ENCODE data around the gene COL25A1. TPM values are rescaled to one million over a fixed set of nuclear protein-coding genes. Genes with fewer than 3 reads are reported as not detected.

COL25A1 gene
- total and polyA plus RNA-seq, 5 donors = 0.22 to 0.77 (median 0.31) TPM

DNA sequence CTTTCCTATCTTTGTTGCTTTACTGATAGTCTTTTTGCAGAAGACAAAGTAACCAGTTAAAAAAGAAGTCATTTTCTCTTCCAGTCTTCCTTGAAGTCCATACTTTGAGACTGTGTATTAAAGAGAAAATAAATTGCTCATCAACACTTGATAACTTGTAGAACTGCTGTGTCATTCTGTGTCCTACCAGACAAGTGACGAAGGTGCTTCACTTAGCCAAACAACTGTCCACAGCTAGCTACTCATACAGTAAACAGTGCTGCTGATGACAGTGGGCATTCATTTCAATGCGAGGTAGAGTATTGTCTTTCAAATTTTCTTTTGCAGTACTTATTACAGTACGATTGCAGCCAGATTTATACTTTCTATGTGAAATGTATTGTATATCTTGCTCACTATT is 11.5 kb downstream of the COL25A1 start:
- intact Hi-C loops (cut with DNase I) = no loop called here
- Histone ChIP-seq H3K4me3 (ENCODE audit: low read length) (no peak overlapping the region), H3K27me3 (ENCODE audit: control insufficient read depth, insufficient read depth) (no peaks in the 10 kb centered on the region), H3K9me3 (ENCODE audit: control insufficient read depth, low read length) (no peaks in the 10 kb centered on the region), H3K4me1 (ENCODE audit: control insufficient read depth, insufficient read depth, low read length) (no peaks in the 10 kb centered on the region), H3K27ac (ENCODE audit: low read length) (no peak overlapping the region)
- DNase-seq (no peak), ATAC-seq (no peak)
- WGBS = 66% methylated on average over 3 of the region's 3 CpGs

DNA sequence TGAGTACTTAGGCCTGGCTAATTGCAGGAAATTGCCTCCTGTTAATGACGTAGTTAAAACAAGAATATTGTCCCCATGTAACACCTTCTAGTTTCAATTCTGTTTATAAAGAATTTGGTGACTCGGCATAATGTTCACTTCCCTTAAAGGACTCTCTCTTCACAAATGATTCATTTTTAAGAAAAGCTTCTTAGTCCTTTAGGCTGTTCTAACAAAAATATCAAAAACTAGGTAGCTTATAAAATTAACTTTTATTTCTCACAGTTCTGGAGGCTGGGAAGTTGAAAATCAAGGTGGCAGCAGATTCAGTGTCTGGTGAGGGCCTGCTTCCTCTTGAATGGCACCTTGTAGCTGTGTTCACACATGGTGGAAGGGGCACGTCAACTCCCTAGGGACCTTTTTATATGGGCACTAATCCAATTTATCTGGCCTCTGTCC is 23.8 kb downstream of the COL25A1 start:
- H3K9me3 ChIP-seq (ENCODE audit: control insufficient read depth, low read length) = no peaks in the 10 kb centered on the region
- H3K4me3 ChIP-seq (ENCODE audit: low read length) = no peak overlapping the region
- DNase-seq (no peak), ATAC-seq (no peak)
- intact Hi-C loops (cut with DNase I) = no loop called here
- no peaks in the 10 kb centered on the region for H3K27me3 ChIP-seq (ENCODE audit: control insufficient read depth, insufficient read depth)
- no peak overlapping the region for H3K27ac ChIP-seq (ENCODE audit: low read length)
- WGBS = 51% methylated on average over 3 of the region's 3 CpGs
- H3K4me1 ChIP-seq (ENCODE audit: control insufficient read depth, insufficient read depth, low read length) = no peaks in the 10 kb centered on the region

DNA sequence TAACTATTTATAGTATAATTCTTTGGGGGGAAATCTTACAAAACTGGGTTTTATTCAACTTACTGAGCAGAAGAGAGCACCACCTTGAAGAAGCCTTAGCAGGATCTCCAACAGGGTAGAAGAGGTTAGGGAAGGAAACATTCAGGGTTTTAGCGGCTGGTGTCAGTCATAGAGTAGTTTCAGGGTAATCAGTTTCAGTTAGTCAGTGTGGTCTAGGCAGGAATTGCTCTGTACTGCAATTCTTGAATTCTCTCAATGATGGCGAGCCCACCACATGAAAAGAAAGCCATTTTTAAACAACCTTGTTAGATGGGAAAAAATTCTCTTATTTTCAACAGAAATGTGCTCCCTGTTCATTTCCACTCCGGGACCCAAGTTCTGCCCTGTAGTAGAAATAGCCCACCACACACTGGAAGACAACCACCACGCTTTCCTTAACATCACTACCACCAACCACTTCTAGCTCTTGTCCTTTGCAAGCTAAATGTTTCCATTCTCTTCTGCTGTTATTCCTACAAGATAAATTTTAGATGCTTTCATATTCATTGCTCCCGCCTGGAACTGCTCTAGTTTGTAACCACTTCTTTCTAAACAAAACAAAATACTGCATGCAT is 25.9 kb downstream of the COL25A1 start:
- no peak overlapping the region for H3K4me3 ChIP-seq (ENCODE audit: low read length)
- DNase-seq (no peak), ATAC-seq (no peak)
- no peaks in the 10 kb centered on the region for H3K4me1 ChIP-seq (ENCODE audit: control insufficient read depth, insufficient read depth, low read length)
- no peaks in the 10 kb centered on the region for H3K9me3 ChIP-seq (ENCODE audit: control insufficient read depth, low read length)
- WGBS = 93% methylated on average over 5 of the region's 5 CpGs
- intact Hi-C loops (cut with DNase I) = no loop called here
- no peak overlapping the region for H3K27ac ChIP-seq (ENCODE audit: low read length)
- no peaks in the 10 kb centered on the region for H3K27me3 ChIP-seq (ENCODE audit: control insufficient read depth, insufficient read depth)

DNA sequence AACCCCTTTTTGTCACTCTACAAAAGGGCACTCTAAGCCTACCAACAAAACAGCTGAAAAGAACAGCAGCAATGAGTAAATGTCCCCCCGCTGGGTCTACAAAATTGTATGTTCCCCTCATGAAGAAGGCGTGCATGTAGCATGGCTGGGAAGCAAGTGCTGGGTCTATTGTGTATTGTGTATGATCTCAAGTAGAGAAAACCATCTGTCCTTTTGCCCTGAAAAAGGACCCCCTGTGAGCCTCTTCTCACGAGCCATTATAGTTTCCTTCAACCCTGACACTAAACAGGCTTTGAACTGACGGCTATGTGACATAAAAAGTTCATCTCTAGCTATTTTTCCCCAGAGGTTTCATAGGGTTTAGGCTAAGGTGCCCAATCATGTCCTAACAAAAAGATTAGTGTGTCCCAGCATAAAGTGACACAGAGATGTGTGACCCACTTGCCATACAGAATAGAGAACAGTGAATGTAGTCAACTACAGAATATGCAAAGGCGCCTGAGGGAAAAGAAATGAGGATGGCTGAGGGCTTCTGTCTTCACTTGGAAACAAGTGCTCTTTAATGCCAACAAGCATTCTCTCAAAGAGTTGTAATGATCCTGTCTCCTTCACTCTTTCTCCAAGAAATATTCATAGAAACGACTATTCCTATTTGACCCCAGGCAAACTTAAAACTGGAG is 27.3 kb downstream of the COL25A1 start:
- Histone ChIP-seq H3K4me1 (ENCODE audit: control insufficient read depth, insufficient read depth, low read length) (no peaks in the 10 kb centered on the region), H3K9me3 (ENCODE audit: control insufficient read depth, low read length) (no peaks in the 10 kb centered on the region), H3K27me3 (ENCODE audit: control insufficient read depth, insufficient read depth) (no peaks in the 10 kb centered on the region), H3K4me3 (ENCODE audit: low read length) (no peak overlapping the region), H3K27ac (ENCODE audit: low read length) (no peak overlapping the region)
- DNase-seq (no peak), ATAC-seq (no peak)
- intact Hi-C loops (cut with DNase I) = no loop called here
- WGBS = 84% methylated on average over 6 of the region's 6 CpGs

DNA sequence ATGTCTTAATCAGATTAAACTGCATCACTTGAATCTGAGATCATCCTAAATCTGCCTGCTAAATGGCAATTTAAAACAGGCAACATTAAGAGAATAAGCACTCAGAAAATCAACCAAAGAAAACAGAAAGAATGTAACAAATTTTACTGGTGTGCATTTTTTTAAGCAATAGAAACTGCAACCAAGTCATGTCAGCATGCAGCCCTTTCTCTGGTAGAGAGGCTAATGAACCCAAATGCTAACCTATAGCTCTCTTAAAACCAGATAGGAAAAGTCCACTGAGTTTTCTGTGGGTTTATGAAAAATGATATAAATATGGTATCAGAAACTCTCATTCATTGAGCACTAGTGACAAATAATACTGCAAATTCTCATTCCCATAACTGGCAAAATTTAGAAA is 35.6 kb downstream of the COL25A1 start:
- DNase-seq = no peak
- intact Hi-C loops (cut with DNase I) = no loop called here
- Histone ChIP-seq H3K9me3 (ENCODE audit: control insufficient read depth, low read length) (no peaks in the 10 kb centered on the region), H3K4me3 (ENCODE audit: low read length) (no peak overlapping the region), H3K27ac (ENCODE audit: low read length) (no peak overlapping the region), H3K27me3 (ENCODE audit: control insufficient read depth, insufficient read depth) (no peaks in the 10 kb centered on the region), H3K4me1 (ENCODE audit: control insufficient read depth, insufficient read depth, low read length) (no peaks in the 10 kb centered on the region)
- ATAC-seq = no peak

DNA sequence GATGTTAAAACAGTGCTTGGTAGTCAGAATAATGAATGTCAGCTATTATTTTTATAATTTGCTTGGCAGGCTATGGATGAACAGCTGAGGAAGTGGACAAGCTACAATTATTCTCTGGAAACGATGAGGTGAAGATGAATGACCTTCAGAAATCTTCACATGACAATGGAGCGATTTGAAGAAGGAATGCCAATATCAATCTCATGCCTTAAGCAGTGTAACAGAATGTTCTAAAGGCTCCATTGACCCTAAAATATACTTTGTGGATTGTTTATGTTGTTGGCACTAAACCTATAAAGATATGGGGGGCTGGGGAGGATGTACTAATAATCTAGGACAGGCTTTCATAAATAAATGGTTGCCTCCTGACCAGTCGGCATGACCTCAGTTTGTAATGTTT is 36.2 kb downstream of the COL25A1 start:
- Histone ChIP-seq H3K4me1 (ENCODE audit: control insufficient read depth, insufficient read depth, low read length) (no peaks in the 10 kb centered on the region), H3K27ac (ENCODE audit: low read length) (no peak overlapping the region), H3K27me3 (ENCODE audit: control insufficient read depth, insufficient read depth) (no peaks in the 10 kb centered on the region), H3K9me3 (ENCODE audit: control insufficient read depth, low read length) (no peaks in the 10 kb centered on the region), H3K4me3 (ENCODE audit: low read length) (no peak overlapping the region)
- DNase-seq (no peak), ATAC-seq (no peak)
- intact Hi-C loops (cut with DNase I) = no loop called here
- WGBS = 54% methylated on average over 3 of the region's 3 CpGs

DNA sequence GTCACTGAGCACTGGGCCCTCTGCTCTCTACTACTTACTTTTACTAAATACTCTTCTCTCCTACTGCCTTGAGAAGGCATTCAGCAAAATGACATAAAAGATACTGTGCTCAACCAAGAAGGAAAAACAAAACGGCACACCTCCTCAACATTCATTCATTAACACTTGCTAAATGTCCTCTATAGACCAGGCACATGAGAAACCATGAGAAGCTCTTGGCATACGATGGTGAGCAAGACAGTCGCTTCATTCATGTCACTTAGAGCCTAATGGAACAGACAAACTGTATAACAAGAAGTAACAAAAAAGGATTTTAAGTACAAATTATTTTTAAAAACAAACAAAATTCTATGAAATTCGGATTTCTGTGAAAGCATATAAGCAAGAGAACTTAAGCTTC is 38.7 kb downstream of the COL25A1 start:
- no peaks in the 10 kb centered on the region for H3K9me3 ChIP-seq (ENCODE audit: control insufficient read depth, low read length)
- no peak for DNase-seq
- H3K27me3 ChIP-seq (ENCODE audit: control insufficient read depth, insufficient read depth) = no peaks in the 10 kb centered on the region
- H3K4me3 ChIP-seq (ENCODE audit: low read length) = no peak overlapping the region
- 80% methylated on average over 4 of the region's 4 CpGs for WGBS
- no peak for ATAC-seq
- H3K4me1 ChIP-seq (ENCODE audit: control insufficient read depth, insufficient read depth, low read length) = no peaks in the 10 kb centered on the region
- intact Hi-C loops (cut with DNase I) = no loop called here
- no peak overlapping the region for H3K27ac ChIP-seq (ENCODE audit: low read length)

DNA sequence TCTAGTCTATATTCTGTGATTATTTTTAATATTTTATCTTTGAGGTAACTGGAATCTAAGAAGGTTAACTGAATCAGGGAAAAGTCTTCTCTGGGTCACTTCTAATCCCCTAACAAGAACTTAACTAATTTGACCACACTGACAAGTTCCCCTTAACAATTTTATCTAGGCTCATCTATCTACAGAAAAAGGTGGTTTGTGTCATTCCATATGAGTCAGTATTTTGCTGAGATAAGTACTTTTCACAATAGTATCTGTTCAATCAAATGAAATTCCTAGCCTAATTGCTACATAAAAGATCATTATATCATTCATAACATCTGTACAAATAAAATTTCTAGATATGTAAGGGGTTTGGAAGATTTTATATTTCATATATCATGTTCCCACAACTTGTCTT is 45.6 kb downstream of the COL25A1 start:
- intact Hi-C loops (cut with DNase I) = no loop called here
- H3K27me3 ChIP-seq (ENCODE audit: control insufficient read depth, insufficient read depth) = no peaks in the 10 kb centered on the region
- H3K4me3 ChIP-seq (ENCODE audit: low read length) = no peak overlapping the region
- H3K4me1 ChIP-seq (ENCODE audit: control insufficient read depth, insufficient read depth, low read length) = no peaks in the 10 kb centered on the region
- no peaks in the 10 kb centered on the region for H3K9me3 ChIP-seq (ENCODE audit: control insufficient read depth, low read length)
- ATAC-seq = no peak
- DNase-seq = no peak
- no peak overlapping the region for H3K27ac ChIP-seq (ENCODE audit: low read length)

DNA sequence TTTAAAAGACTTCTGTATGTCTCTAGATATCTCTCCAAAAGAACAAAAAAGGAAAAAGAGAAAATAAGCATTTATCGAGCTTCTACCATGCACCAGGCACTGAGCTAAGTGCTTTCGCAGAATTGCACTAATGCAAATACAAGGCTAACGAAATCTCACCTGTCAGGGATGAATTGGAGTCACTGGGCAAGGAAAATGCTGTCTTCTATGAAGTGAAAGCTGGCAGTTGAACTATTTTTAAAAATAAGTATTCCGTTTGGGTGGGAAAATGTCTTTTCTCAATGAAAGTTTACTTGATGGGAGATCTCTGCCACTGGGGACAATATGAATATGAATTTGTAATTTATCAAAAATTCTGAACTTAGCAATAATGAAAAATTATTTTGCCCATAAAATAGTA is 47.6 kb downstream of the COL25A1 start:
- intact Hi-C loops (cut with DNase I) = no loop called here
- no peaks in the 10 kb centered on the region for H3K4me1 ChIP-seq (ENCODE audit: control insufficient read depth, insufficient read depth, low read length)
- H3K27me3 ChIP-seq (ENCODE audit: control insufficient read depth, insufficient read depth) = no peaks in the 10 kb centered on the region
- ATAC-seq (no peak), DNase-seq (no peak)
- H3K9me3 ChIP-seq (ENCODE audit: control insufficient read depth, low read length) = no peaks in the 10 kb centered on the region
- WGBS = 94% methylated on average over 4 of the region's 4 CpGs
- no peak overlapping the region for H3K4me3 ChIP-seq (ENCODE audit: low read length)
- no peak overlapping the region for H3K27ac ChIP-seq (ENCODE audit: low read length)

DNA sequence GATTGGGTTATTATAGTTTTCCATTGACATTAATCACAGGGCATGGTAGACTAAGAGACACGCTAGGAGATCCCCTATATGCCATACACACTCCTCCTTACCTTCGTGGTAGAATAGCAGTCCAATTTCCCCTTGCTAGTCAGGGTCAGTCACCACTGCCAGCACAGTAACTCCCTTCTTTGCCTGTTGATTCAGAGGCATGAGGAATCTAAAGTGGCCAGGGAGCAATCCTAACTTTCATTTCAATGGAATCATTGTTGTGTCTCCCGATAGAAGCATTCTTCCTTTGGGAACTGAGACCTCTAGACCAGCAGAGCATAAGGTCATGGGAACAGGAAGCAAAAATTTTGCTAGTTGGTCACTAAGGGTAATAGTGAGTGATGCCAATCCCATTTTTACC is 51.1 kb downstream of the COL25A1 start:
- WGBS = 62% methylated on average over 3 of the region's 3 CpGs
- Histone ChIP-seq H3K4me1 (ENCODE audit: control insufficient read depth, insufficient read depth, low read length) (no peaks in the 10 kb centered on the region), H3K27me3 (ENCODE audit: control insufficient read depth, insufficient read depth) (no peaks in the 10 kb centered on the region), H3K27ac (ENCODE audit: low read length) (no peak overlapping the region), H3K4me3 (ENCODE audit: low read length) (no peak overlapping the region), H3K9me3 (ENCODE audit: control insufficient read depth, low read length) (no peaks in the 10 kb centered on the region)
- ATAC-seq (no peak), DNase-seq (no peak)
- intact Hi-C loops (cut with DNase I) = no loop called here

DNA sequence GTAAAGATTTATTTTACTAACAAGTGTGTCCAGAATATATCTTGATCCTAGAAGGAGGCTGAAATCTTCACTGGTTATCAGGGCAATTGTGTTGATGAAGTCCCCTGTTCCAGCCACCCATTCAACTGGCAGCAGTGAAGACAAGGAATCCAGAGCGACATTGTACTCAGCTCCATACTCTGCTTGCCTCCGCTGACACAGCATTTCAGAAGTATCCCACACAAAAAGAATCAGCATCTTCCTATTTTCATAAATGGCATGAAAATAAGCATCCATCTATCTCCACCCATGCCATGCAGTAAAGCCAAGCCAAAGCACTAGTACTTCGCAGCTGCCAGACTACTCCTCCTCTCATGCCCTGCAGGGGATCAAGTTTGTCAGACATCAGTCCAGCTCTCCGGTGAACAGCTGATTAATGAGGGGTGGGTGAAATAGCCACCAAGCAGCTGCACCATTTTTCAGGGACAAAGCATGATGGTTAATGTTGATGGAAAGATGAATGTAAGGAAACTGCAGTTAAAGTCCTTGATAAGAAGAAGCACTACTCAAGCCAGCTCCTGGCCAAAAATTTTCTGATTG is 54.0 kb downstream of the COL25A1 start:
- intact Hi-C loops (cut with DNase I) = no loop called here
- DNase-seq (no peak), ATAC-seq (no peak)
- 82% methylated on average over 4 of the region's 4 CpGs for WGBS
- no peaks in the 10 kb centered on the region for H3K9me3 ChIP-seq (ENCODE audit: control insufficient read depth, low read length)
- H3K4me3 ChIP-seq (ENCODE audit: low read length) = no peak overlapping the region
- no peaks in the 10 kb centered on the region for H3K4me1 ChIP-seq (ENCODE audit: control insufficient read depth, insufficient read depth, low read length)
- H3K27me3 ChIP-seq (ENCODE audit: control insufficient read depth, insufficient read depth) = no peaks in the 10 kb centered on the region
- no peak overlapping the region for H3K27ac ChIP-seq (ENCODE audit: low read length)
